Amniotic stem cell (primary cell): ENCODE results near the gene MMP14.

Experiments used
- DNase-seq: peaks from one replicate; lab custom pipeline; 2025; lab: John Stamatoyannopoulos, UW

Gene MMP14

GRCh38 chr14:22884738-22885523 is 48.5 kb downstream of the MMP14 start:
- DNase-seq = no peak

- no peak for DNase-seq
Measured at GRCh38 chr14:22885975-22886374, 49.6 kb downstream of the MMP14 start.

GRCh38 chr14:22886500-22887259 is 50.3 kb downstream of the MMP14 start:
- DNase-seq = no peak

GRCh38 chr14:22887260-22887989 is 51.0 kb downstream of the MMP14 start:
- no peak for DNase-seq

- DNase-seq = no peak
Measured at GRCh38 chr14:22887990-22888378, 51.6 kb downstream of the MMP14 start.

- DNase-seq = no peak
Measured at GRCh38 chr14:22888662-22889061, 52.3 kb downstream of the MMP14 start.

GRCh38 chr14:22890416-22890815 is 54.0 kb downstream of the MMP14 start:
- no peak for DNase-seq

GRCh38 chr14:22892488-22892887 is 56.1 kb downstream of the MMP14 start:
- DNase-seq = no peak

- no peak for DNase-seq
Measured at GRCh38 chr14:22893706-22894105, 57.3 kb downstream of the MMP14 start.

- DNase-seq = no peak
Measured at GRCh38 chr14:22895402-22895801, 59.0 kb downstream of the MMP14 start.

- no peak for DNase-seq
Measured at GRCh38 chr14:22896356-22896755, 60.0 kb downstream of the MMP14 start.

- no peak for DNase-seq
Measured at GRCh38 chr14:22896760-22897159, 60.4 kb downstream of the MMP14 start.

GRCh38 chr14:22897357-22897756 is 61.0 kb downstream of the MMP14 start:
- DNase-seq = no peak
